ENCODE data around the gene ZNF100. TPM values are rescaled to one million over a fixed set of nuclear protein-coding genes. Genes with fewer than 3 reads are reported as not detected.
A peak's percentile ranks its signal among the peaks of the same experiment; 100 is the strongest.
"Not testable (repeated sequence)": the region's sequence is repeated elsewhere in the genome, so short reads cannot be mapped to it uniquely, and the experiment has no call there.

The ZNF100 gene
- total RNA-seq, 1 donor from 2014 or later: 3.2 TPM

GRCh38 chr19:21704320-21704719, 63.1 kb downstream of the ZNF100 start:
- DNase-seq (ENCODE audit: low read depth in 2 of 2): no peak

DNA sequence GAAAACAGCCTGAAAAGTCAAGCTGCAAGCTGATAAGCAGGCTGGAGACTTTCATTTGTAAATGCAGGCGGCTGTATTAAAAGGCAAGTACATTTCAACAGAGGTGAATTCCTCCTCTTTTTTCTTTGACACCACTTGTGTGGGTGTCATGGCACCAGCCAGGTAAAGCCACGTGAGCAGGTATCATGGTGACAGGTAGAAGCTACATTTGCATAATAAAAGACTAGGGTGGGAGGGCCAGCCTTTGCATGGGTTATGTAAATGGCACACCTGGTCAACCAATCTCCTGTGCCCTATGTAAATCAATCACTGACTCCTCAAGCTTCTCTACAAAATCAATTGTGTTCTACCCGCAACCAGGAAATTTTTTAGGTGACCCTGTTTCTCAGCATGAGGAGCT, 68.2 kb downstream of the ZNF100 start:
- DNase-seq (ENCODE audit: low read depth in 2 of 2): no peak

GRCh38 chr19:21698215-21698614, 69.2 kb downstream of the ZNF100 start:
- DNase-seq (ENCODE audit: low read depth in 2 of 2): peak; percentile 10 to 34

DNA sequence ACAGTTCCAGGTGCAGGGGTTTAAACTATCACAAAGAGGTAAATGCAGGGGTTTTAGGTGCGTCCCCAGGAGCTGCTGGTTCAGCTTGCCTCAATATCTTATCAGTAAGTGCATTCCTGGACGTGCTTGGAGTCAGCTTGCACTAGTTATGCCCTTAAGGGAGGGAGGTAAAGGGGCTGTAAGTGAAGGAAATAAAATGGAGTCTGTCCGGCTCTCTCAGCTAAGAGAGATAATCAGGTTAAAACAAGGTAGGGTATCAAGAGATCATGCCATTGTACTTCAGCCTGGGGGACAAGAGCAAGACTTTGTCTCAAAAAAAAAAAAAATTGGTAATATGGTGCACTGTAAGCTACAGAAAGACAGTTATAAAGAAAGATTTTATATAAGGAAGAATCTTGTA, 69.7 kb downstream of the ZNF100 start:
- DNase-seq (ENCODE audit: low read depth in 2 of 2): no peak

DNA sequence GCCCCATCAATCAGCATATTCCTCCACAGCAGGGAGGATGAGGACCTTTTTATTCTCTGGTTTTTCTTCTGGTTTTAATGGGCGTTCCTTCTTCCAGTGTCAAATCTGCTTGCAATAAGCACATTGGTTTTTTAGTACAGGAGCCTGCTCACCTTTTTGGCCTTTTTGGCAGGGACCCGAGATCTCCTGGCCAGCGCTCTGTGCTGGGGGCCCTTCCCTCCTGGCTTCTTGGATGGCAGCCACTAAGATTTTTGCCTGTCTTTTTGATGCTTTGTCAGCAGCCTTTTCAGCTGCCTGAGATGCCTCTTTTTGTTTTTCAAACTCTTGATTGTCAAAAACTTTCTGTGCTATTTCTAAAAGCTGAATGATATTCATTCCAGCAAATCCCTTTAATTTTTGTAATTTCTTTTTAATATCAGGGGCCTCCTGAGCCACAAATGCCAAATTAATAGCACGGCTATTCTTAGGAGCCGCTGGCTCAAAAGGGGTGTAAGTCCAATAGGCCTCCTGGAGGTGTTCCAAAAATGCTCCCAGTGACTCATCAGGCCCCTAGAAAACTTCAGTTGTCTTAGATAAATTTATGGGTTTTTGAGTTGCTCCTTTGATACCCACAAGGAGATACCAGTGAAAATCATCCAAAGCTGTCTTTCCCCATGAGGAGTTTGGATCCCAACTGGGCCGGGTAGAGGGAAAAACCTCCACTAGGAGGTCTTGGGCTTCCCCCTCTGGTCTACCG, 73.0 kb downstream of the ZNF100 start:
- no peak for DNase-seq (ENCODE audit: low read depth in 2 of 2)

DNA sequence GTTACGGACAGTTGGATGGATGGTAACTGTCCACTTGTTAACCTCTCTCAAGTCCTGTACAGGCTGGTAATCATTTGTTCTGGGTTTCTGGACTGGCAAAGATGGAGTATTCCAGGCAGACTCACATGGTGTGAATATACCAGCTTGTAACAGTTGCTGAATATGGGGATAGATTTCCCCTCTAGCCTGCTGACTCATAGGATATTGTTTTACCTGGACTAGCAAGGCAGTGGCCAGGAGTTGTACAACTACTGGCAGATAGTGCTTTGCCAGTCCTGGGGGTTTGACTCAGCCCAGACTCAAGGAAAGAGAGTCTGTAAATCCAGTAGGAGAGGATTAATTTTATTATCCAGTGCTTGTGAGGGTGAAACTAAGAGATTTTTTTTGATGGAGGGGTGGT, 74.0 kb downstream of the ZNF100 start:
- DNase-seq (ENCODE audit: low read depth in 2 of 2): no peak

- no peak for DNase-seq (ENCODE audit: low read depth in 2 of 2)
Observed at GRCh38 chr19:21691661-21692060, 75.7 kb downstream of the ZNF100 start.

DNA sequence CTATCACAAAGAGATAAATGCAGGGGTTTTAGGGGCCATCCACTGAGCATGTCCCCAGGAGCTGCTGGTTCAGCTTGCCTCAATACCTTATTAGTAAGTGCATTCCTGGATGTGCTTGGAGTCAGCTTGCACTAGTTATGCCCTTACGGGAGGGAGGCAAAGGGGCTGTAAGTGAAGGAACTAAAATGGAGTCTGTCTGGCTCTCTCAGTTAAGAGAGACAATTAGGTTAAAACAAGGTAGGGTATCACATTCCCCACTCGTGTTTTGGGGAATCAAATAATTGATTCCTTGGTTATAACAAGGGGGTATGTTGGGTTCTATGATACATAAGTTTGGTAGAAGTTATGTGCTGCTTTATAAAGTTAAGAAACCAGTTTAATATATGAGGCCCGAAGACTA, 78.9 kb downstream of the ZNF100 start:
- DNase-seq (ENCODE audit: low read depth in 2 of 2): no peak

DNA sequence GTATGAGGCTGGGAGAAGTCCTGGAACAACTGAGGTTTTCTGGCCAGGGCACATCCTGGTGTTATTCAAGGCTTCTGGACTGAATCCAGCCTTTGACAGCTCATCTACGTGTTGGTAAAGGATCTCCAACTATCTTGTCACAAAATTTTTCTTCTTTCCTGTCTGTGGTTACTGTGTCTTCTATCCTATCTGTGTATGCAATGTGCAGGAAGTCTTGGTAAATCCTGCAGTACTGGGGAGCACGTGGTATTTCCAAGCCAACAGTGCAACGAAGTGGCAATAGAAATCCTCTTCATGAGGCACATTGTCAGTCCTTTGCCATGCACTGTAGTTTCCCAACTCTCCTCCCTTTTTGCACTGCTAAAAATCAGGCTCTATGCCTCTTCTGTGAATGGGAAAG, 86.7 kb downstream of the ZNF100 start:
- DNase-seq (ENCODE audit: low read depth in 2 of 2): no peak

- DNase-seq (ENCODE audit: low read depth in 2 of 2): no peak
Observed at GRCh38 chr19:21680026-21680425, 87.4 kb downstream of the ZNF100 start.

GRCh38 chr19:21677696-21678418, 89.5 kb downstream of the ZNF100 start:
- no peak for DNase-seq (ENCODE audit: low read depth in 2 of 2)

DNA sequence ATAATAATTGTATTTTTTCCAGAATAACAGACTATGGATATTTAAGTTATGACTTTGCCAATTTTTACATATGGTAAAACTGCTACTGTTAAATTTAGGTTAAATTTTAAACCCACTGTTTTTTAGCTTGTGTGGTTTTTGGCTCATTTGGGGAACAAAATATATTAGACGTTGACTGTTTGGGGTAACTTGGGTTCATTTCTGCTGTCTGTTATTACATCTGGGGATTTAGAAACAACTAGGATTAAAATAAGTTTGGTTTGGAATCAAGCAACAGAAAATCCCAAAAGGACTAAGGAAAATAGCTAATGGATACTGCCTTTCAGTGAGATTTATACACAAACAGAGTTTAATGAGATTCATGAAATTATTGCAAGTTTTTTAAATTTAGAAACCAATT, 92.9 kb downstream of the ZNF100 start:
- DNase-seq (ENCODE audit: low read depth in 2 of 2): no peak

- not testable (repeated sequence) for DNase-seq (ENCODE audit: low read depth in 2 of 2)
Observed at GRCh38 chr19:21673479-21673878, 93.9 kb downstream of the ZNF100 start.

Other genes with a start within 250 kb of the ZNF100 start
- gene ZNF43, start 68.6 kb upstream of the ZNF100 start, total RNA-seq: 5.0 and 10.5 TPM in 2 replicates
- under 0.01 and 0.99 TPM in 2 replicates for gene ZNF208, start 243.4 kb upstream of the ZNF100 start, total RNA-seq

Data from lung microvascular endothelial cell (primary cell).